ENCODE results near the gene HTR1D. TPM values are rescaled to one million over a fixed set of nuclear protein-coding genes. Genes with fewer than 3 reads are reported as not detected.

Gene HTR1D
- total and polyA plus RNA-seq, 10 donors: 0.13 TPM; not detected in 9

DNA sequence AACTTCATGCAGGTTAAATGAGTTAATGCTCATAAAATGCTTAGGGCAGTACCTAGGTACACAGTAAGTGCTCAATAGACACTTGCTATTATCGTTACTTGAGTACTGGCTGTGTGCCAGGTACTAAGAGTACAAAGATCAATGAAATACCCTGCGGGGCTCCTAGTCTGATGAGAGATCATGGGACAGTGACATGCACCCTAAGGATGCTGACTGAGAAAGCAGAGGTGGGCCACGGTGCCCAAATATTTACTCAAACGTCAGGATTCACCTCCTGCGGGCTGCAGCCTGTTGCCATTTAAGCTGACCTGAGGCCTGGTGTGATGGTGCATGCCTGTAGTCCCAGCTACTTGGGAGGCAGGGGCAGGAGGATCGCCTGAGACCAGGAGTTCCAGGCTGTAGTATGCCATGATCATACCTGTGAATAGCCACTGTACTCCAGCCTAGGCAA is 28.8 kb downstream of the HTR1D start:
- Histone ChIP-seq H3K36me3 (no peaks in the 10 kb centered on the region), H3K27ac (no peak overlapping the region), H3K4me3 (no peak overlapping the region), H3K27me3 (replicated peaks in 1 of 7) (no peaks in the 10 kb centered on the region), H3K4me1 (peaks cover 0 to 12% (median 8%) of the 10 kb centered on the region in 6 donors), H3K9me3 (no peaks in the 10 kb centered on the region)
- WGBS, 5 donors: 80 to 85% (median 80%) methylated on average over 6 of the region's 6 CpGs
- DNase-seq: no peak
- TF ChIP-seq POLR2AphosphoS5 (IDR thresholded peaks at IDR 0.05) (no peak), POLR2A (IDR thresholded peaks at IDR 0.05) (no peak)
- TF ChIP-seq, protein P1, sequence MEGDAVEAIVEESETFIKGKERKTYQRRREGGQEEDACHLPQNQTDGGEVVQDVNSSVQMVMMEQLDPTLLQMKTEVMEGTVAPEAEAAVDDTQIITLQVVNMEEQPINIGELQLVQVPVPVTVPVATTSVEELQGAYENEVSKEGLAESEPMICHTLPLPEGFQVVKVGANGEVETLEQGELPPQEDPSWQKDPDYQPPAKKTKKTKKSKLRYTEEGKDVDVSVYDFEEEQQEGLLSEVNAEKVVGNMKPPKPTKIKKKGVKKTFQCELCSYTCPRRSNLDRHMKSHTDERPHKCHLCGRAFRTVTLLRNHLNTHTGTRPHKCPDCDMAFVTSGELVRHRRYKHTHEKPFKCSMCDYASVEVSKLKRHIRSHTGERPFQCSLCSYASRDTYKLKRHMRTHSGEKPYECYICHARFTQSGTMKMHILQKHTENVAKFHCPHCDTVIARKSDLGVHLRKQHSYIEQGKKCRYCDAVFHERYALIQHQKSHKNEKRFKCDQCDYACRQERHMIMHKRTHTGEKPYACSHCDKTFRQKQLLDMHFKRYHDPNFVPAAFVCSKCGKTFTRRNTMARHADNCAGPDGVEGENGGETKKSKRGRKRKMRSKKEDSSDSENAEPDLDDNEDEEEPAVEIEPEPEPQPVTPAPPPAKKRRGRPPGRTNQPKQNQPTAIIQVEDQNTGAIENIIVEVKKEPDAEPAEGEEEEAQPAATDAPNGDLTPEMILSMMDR (IDR thresholded peaks at IDR 0.05 in 8 of 11, conservative IDR thresholded peaks at IDR 0.05 in 3 of 11): no peak
- intact Hi-C loops (cut with DNase I; ENCODE audit: low total_unique reads): loop anchor here (5.0 kb wide), 1 partner anchor 216 kb away; the partner anchor contains the start of gene LACTBL1

GRCh38 chr1:23187637-23188036 is 29.7 kb downstream of the HTR1D start:
- no peak for TF ChIP-seq POLR2AphosphoS5 (IDR thresholded peaks at IDR 0.05)
- TF ChIP-seq POLR2A (IDR thresholded peaks at IDR 0.05): no peak
- TF ChIP-seq, protein P1 (IDR thresholded peaks at IDR 0.05 in 8 of 11, conservative IDR thresholded peaks at IDR 0.05 in 3 of 11): no peak
- Histone ChIP-seq H3K27me3 (replicated peaks in 1 of 7) (no peaks in the 10 kb centered on the region), H3K36me3 (no peaks in the 10 kb centered on the region), H3K4me1 (peaks cover 0 to 12% (median 8%) of the 10 kb centered on the region in 6 donors), H3K9me3 (no peaks in the 10 kb centered on the region), H3K4me3 (no peak overlapping the region), H3K27ac (no peak overlapping the region)
- WGBS, 5 donors: 66 to 88% (median 75%) methylated on average over 4 to 5 of the region's 5 CpGs
- intact Hi-C loops (cut with DNase I; ENCODE audit: low total_unique reads): loop anchor here (5.0 kb wide), 1 partner anchor 215 kb away; the partner anchor contains the start of gene LACTBL1
- no peak for DNase-seq

DNA sequence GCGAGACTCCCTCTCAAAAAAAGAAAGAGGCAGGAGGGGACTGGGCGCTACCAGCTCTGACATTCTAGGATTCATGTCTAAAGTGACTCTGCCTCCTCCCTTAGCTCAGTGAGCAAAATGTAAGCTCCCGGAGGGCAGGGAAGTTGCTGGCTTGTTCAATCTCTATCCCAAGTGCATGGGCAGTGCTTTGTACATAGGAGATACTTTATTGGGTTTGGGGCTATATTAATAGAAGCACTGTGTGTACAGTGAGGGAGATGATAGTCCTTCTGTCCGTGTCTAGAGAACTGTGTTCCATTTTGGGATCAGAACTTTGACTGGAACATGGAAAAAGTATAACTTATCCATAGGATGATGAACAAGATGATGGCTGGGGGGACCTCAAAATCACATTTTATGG is 31.9 kb downstream of the HTR1D start:
- 60 to 84% (median 76%) methylated on average over 4 of the region's 4 CpGs for WGBS, 5 donors

More for the DNA sequence above, 31.9 kb downstream of the HTR1D start:
- TF ChIP-seq, protein P1 (IDR thresholded peaks at IDR 0.05 in 8 of 11, conservative IDR thresholded peaks at IDR 0.05 in 3 of 11): no peak
- TF ChIP-seq POLR2A (IDR thresholded peaks at IDR 0.05) (no peak), POLR2AphosphoS5 (IDR thresholded peaks at IDR 0.05) (no peak)
- no peaks in the 10 kb centered on the region for H3K36me3 ChIP-seq
- no peak for DNase-seq
- H3K4me3 ChIP-seq: no peak overlapping the region
- peaks cover 0 to 12% (median 8%) of the 10 kb centered on the region in 6 donors for H3K4me1 ChIP-seq
- no peaks in the 10 kb centered on the region for H3K9me3 ChIP-seq
- no peak overlapping the region for H3K27ac ChIP-seq
- no peaks in the 10 kb centered on the region for H3K27me3 ChIP-seq (replicated peaks in 1 of 7)
- intact Hi-C loops (cut with DNase I; ENCODE audit: low total_unique reads): loop anchor here (2.0 to 5.0 kb wide), 2 partner anchors 87 to 213 kb away; partner anchors contain the start of gene LACTBL1
